ENCODE data around the gene UGT2B11.
"Not testable (repeated sequence)": the region's sequence is repeated elsewhere in the genome, so short reads cannot be mapped to it uniquely, and the experiment has no call there.

Gene UGT2B11

GRCh38 chr4:69214716-69215115 lies at the start of gene UGT2B11:
UGT2B11 (minus strand) TSS chr4:69214748; CDS start chr4:69214722, 26 bp downstream.
- no peak for DNase-seq (ENCODE audit: low spot score)

GRCh38 chr4:69253147-69253772 lies 38.7 kb upstream of the UGT2B11 start:
- not testable (repeated sequence) for DNase-seq (ENCODE audit: low spot score)

GRCh38 chr4:69250884-69251283 lies 36.3 kb upstream of the UGT2B11 start:
- not testable (repeated sequence) for DNase-seq (ENCODE audit: low spot score)

- DNase-seq (ENCODE audit: low spot score) = not testable (repeated sequence)
Measured at GRCh38 chr4:69242562-69243240, 28.2 kb upstream of the UGT2B11 start.

GRCh38 chr4:69241746-69242145 lies 27.2 kb upstream of the UGT2B11 start:
- not testable (repeated sequence) for DNase-seq (ENCODE audit: low spot score)

GRCh38 chr4:69240787-69241186 lies 26.2 kb upstream of the UGT2B11 start:
- DNase-seq (ENCODE audit: low spot score) = not testable (repeated sequence)

- DNase-seq (ENCODE audit: low spot score) = peak; percentile 15
Measured at GRCh38 chr4:69239557-69240168, 25.1 kb upstream of the UGT2B11 start.

GRCh38 chr4:69239092-69239491 lies 24.5 kb upstream of the UGT2B11 start:
- no peak for DNase-seq (ENCODE audit: low spot score)

- no peak for DNase-seq (ENCODE audit: low spot score)
Measured at GRCh38 chr4:69224891-69225290, 10.3 kb upstream of the UGT2B11 start.

GRCh38 chr4:69223277-69223676 lies 8.7 kb upstream of the UGT2B11 start:
- DNase-seq (ENCODE audit: low spot score) = not testable (repeated sequence)

- not testable (repeated sequence) for DNase-seq (ENCODE audit: low spot score)
Measured at GRCh38 chr4:69218491-69218890, 3.9 kb upstream of the UGT2B11 start.

GRCh38 chr4:69210911-69211310 lies 3.6 kb downstream of the UGT2B11 start:
- no peak for DNase-seq (ENCODE audit: low spot score)

- not testable (repeated sequence) for DNase-seq (ENCODE audit: low spot score)
Measured at GRCh38 chr4:69198506-69198905, 16.0 kb downstream of the UGT2B11 start.

- no peak for DNase-seq (ENCODE audit: low spot score)
Measured at GRCh38 chr4:69196209-69196965, 18.2 kb downstream of the UGT2B11 start.

- no peak for DNase-seq (ENCODE audit: low spot score)
Measured at GRCh38 chr4:69194166-69194565, 20.4 kb downstream of the UGT2B11 start.

GRCh38 chr4:69191905-69192304 lies 22.6 kb downstream of the UGT2B11 start:
- DNase-seq (ENCODE audit: low spot score) = not testable (repeated sequence)

GRCh38 chr4:69190621-69191020 lies 23.9 kb downstream of the UGT2B11 start:
- not testable (repeated sequence) for DNase-seq (ENCODE audit: low spot score)

- not testable (repeated sequence) for DNase-seq (ENCODE audit: low spot score)
Measured at GRCh38 chr4:69181519-69182169, 32.9 kb downstream of the UGT2B11 start.

GRCh38 chr4:69179817-69180216 lies 34.7 kb downstream of the UGT2B11 start:
- DNase-seq (ENCODE audit: low spot score) = not testable (repeated sequence)

GRCh38 chr4:69178751-69179205 lies 35.8 kb downstream of the UGT2B11 start:
- peak; percentile 23 for DNase-seq (ENCODE audit: low spot score)

GRCh38 chr4:69170233-69171134 lies 44.1 kb downstream of the UGT2B11 start:
- DNase-seq (ENCODE audit: low spot score) = peak; percentile 14

All from hematopoietic multipotent progenitor cell treated with erythropoietin and hydrocortisone succinate and interleukin-3 and kit ligand, for 17 days (in vitro differentiated cells).